K562 (cell line): Measurements from ENCODE around the gene LIAS. TPM values are rescaled to one million over a fixed set of nuclear protein-coding genes. Genes with fewer than 3 reads are reported as not detected.
"Not testable (repeated sequence)": the region's sequence is repeated elsewhere in the genome, so short reads cannot be mapped to it uniquely, and the experiment has no call there.

ENCODE experiments used
- ATAC-seq: fragments of 200-7000 bp; cut with Tn5 transposase; 3 replicates; pipeline ENCODE4 v1.9.1; 2020; ENCODE audit warnings: moderate library complexity
- BruUV-seq: library from RNA; stranded (reverse); fragments of 400-500 nt; replicated peaks from 2 replicates; lab custom pipeline; 2021; lab: Mats Ljungman, UMichigan
- CTCF ChIA-PET: fragments of 300-600 bp; formaldehyde crosslinking; extraction: SDS; loops from one replicate; lab custom pipeline; 2021; ENCODE audit warnings: low intra/inter-chr PET ratio; lab: Yijun Ruan, JAX
- POLR2A ChIA-PET: fragments of 300-600, 350-650 bp; sonication (Branson Sonifier 250); formaldehyde crosslinking; extraction: SDS; loops from one replicate; lab custom pipeline; 2021; ENCODE audit warnings: antibody characterized with exemption, inconsistent platforms; lab: Yijun Ruan, JAX
- DNase-seq, 4 experiments: peaks; one replicate each; pipeline versions ENCODE4 v3.0.0 to v3.0.0-alpha.2; 2011 to 2018; ENCODE audit warnings: low spot score in 3 of 4, mixed read lengths in 3 of 4; ENCODE audit errors: extremely low read depth in 1 of 4
- FAIRE-seq: peaks from 2 replicates; lab custom pipeline; 2011; peaks lifted over from hg19 to GRCh38; lab: Jason Lieb, UNC
- H2AFZ ChIP-seq: 2 replicates; pipeline ENCODE4 v1.6.0; 2011; ENCODE audit warnings: low read depth, low read length, control low read depth, inconsistent platforms
- H3K27ac ChIP-seq: fragments of 200-600 bp; 3 replicates; pipeline ENCODE4 v1.8.0; 2011; ENCODE audit warnings: low read depth, mild to moderate bottlenecking, control low read depth, inconsistent platforms, low read length, moderate library complexity, mixed read lengths; ENCODE audit errors: extremely low read depth
- H3K27me3 ChIP-seq, 2 experiments: fragments of 300-600 bp in 1 of 2; 2 replicates in 1 of 2; 3 replicates in 1 of 2; pipeline versions ENCODE4 v1.6.0 to v1.8.0; 2011; ENCODE audit warnings: inconsistent platforms in 2 of 2, low read length in 2 of 2, mild to moderate bottlenecking in 1 of 2, mixed read lengths in 1 of 2, moderate library complexity in 1 of 2; ENCODE audit not compliant: control insufficient read depth in 2 of 2, insufficient read depth in 2 of 2
- H3K36me3 ChIP-seq: fragments of 300-600 bp; 3 replicates; pipeline ENCODE4 v1.8.0; 2011; ENCODE audit warnings: mild to moderate bottlenecking, low read length, inconsistent platforms; ENCODE audit not compliant: control insufficient read depth, insufficient read depth
- H3K4me1 ChIP-seq, 2 experiments: fragments of 200-600 bp in 1 of 2; replicated peaks in 1 of 2; 2 replicates in 1 of 2; 3 replicates in 1 of 2; pipeline versions ENCODE4 v1.5.1 to v1.8.0; 2011; ENCODE audit warnings: inconsistent platforms in 2 of 2, low read length in 2 of 2, mild to moderate bottlenecking in 1 of 2, mixed read lengths in 1 of 2, moderate library complexity in 1 of 2; ENCODE audit not compliant: control insufficient read depth in 2 of 2, insufficient read depth in 2 of 2
- H3K4me2 ChIP-seq: 2 replicates; pipeline ENCODE4 v1.6.1; 2011; ENCODE audit warnings: low read length, control low read depth, inconsistent platforms, mixed read lengths; ENCODE audit not compliant: insufficient read depth
- H3K4me3 ChIP-seq: fragments of 200-600 bp; sonication (generic), shearing (Covaris generic); 2 replicates; pipeline ENCODE4 v1.5.1; 2016; ENCODE audit warnings: control low read depth, inconsistent platforms
- H3K79me2 ChIP-seq: fragments of 200-600 bp; 3 replicates; pipeline ENCODE4 v1.8.0; 2011; ENCODE audit warnings: low read length, inconsistent platforms; ENCODE audit not compliant: control insufficient read depth, insufficient read depth
- H3K9ac ChIP-seq, 2 experiments: 2 replicates each; pipeline versions ENCODE4 v1.6.0 to v1.6.1; 2011; ENCODE audit warnings: low read depth in 2 of 2, low read length in 2 of 2, control low read depth in 1 of 2, inconsistent platforms in 1 of 2, mild to moderate bottlenecking in 1 of 2, mixed read lengths in 1 of 2; ENCODE audit not compliant: insufficient read depth in 1 of 2
- H3K9me1 ChIP-seq: one replicate; pipeline ENCODE4 v1.6.0; 2011; ENCODE audit warnings: inconsistent platforms, mild to moderate bottlenecking, low read length, moderate library complexity; ENCODE audit not compliant: control insufficient read depth, insufficient read depth
- H3K9me3 ChIP-seq: replicated peaks from 2 replicates; pipeline ENCODE4 v1.5.1; 2011; ENCODE audit warnings: low read depth, low read length, inconsistent platforms; ENCODE audit not compliant: control insufficient read depth, insufficient read depth
- H4K20me1 ChIP-seq: replicated peaks from 2 replicates; pipeline ENCODE4 v1.6.1; 2011; ENCODE audit warnings: low read length, inconsistent platforms, mixed read lengths; ENCODE audit not compliant: control insufficient read depth, insufficient read depth
- HDGF ChIP-seq: fragments of 450-650 bp; IDR thresholded peaks from 2 replicates; pipeline ENCODE4 v1.6.1; 2016
- PREB ChIP-seq: sonication (generic); formaldehyde crosslinking; IDR thresholded peaks from 2 replicates; pipeline ENCODE4 v1.8.1; 2023; ENCODE audit warnings: mild to moderate bottlenecking, missing genetic modification reagents
- ZBTB17 ChIP-seq: fragments of 450-650 bp; formaldehyde crosslinking; IDR thresholded peaks from 2 replicates; pipeline ENCODE4 v1.4.0; 2020; ENCODE audit warnings: mild to moderate bottlenecking
- ZNF121 ChIP-seq: sonication (generic); formaldehyde crosslinking; conservative IDR thresholded peaks from 2 replicates; pipeline ENCODE4 v1.8.0; 2022; ENCODE audit warnings: missing genetic modification reagents
- ZNF274 ChIP-seq: IDR thresholded peaks from 2 replicates; pipeline ENCODE4 v1.6.1; 2011; ENCODE audit warnings: low read depth, mild to moderate bottlenecking, low read length, moderate library complexity, borderline replicate concordance
- WGBS: fragments of 100-300 bp; shearing (Covaris generic); methylation state at CpG from one replicate; pipeline ENCODE4 v1.1.6; 2016; ENCODE audit warnings: low coverage, mixed read lengths; ENCODE audit not compliant: insufficient coverage; ENCODE audit errors: missing lambda C conversion rate; 5-methylcytosine and 5-hydroxymethylcytosine counted together
- in situ Hi-C: fragments of 300-500 bp; cut with MboI; formaldehyde crosslinking; loops from 4 replicates; pipeline ENCODE4 v1.15.0; 2018; ENCODE audit warnings: inconsistent platforms, mixed read lengths
- intact Hi-C: fragments of 100-400 bp; cut with micrococcal nuclease; formaldehyde crosslinking; loops from 2 replicates; pipeline ENCODE4 v1.14.2; 2022
- polyA plus RNA-seq, 8 experiments: library from polyadenylated mRNA; depleted of rRNA in 4 of 8; stranded (reverse) in 5 of 8; unstranded in 3 of 8; fragments of >200 nt; fragmentation: Nextera tagmentation in 2 of 8; fragmentation: Illumina TruSeq in 1 of 8; extraction: Ambion mirVana in 2 of 8; extraction: Trizol in 1 of 8; gene quantifications; 2 replicates each; pipeline versions ENCODE4 v1.2.1 to v1.2.3, GENCODE V29; 2011 to 2014; ENCODE audit warnings: inconsistent platforms in 1 of 8, missing spikeins in 1 of 8
- total RNA-seq, 7 experiments: library from RNA; depleted of rRNA in 6 of 7; stranded (reverse); fragments of >200 nt in 6 of 7; fragmentation: Illumina TruSeq in 2 of 7; extraction: Trizol in 2 of 7; gene quantifications; 2 replicates each; pipeline versions ENCODE4 v1.2.1 to v1.2.3, GENCODE V29; 2011 to 2021; ENCODE audit warnings: low replicate concordance in 1 of 7

The LIAS gene
- total and polyA plus RNA-seq, 9 of the 15 experiments (the other 6 are each of a cell fraction or from before 2014, with no cell fraction given), result 21.9 to 57.1 (median 42.1) TPM

DNA sequence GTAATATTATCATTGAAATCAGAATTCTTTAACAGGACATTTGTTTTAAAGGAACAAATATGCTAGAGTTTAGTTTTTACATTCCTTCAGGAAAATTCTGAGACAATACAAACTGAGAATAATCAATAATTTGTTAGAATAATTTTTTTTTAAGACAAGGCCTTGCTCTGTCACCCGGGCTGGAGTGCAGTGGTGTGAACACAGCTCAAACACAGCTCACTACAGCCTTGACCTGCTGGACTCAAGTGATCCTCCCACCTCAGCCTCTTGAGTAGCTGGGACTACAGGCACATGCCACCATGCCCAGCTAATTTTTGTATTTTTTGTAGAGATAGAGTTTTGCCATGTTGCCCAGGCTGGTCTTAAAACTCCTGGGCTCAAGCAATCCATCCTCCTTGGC, 33.6 kb upstream of the LIAS start:
- H3K79me2 ChIP-seq, ATAC-seq, DNase-seq, H4K20me1 ChIP-seq, H3K9me1 ChIP-seq, H3K27me3 ChIP-seq, H3K9ac ChIP-seq, H3K4me3 ChIP-seq, in situ Hi-C loops, H3K36me3 ChIP-seq, H3K27ac ChIP-seq, FAIRE-seq, intact Hi-C loops, CTCF ChIA-PET, H2AFZ ChIP-seq, H3K4me2 ChIP-seq, BruUV-seq, H3K9me3 ChIP-seq: not testable (repeated sequence)
- H3K4me1 ChIP-seq, result peaks cover 0 to 14% of the 10 kb centered on the region in 2 experiments; a peak in 3 of 5 replicates
- 64% methylated on average over 1 of the region's 1 CpG for WGBS
- POLR2A ChIA-PET, result interaction anchor here (0.6 to 2.3 kb wide), 3 partner anchors 10 to 532 kb away, joined by 3 to 9 read pairs (median 3); no protein-coding TSS in a partner anchor

DNA sequence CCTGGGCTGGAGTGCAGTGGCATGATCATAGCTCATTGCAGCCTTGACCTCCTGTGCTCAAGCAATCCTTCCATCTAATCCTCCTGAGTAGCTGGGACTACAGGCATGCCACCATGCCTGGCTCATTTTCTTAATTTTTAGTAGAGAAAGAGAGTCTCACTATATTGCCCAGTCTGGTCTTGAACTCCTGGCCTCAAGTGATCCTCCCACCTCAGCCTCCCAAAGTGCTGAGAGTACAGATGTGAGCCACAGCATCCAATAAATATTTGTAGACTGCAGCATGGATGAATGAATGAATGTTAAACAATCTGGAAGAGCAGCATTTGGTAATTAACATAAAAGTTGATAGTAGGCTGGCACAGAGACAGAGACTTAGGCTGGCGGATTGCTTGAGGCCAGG, 32.1 kb upstream of the LIAS start:
- H3K9ac ChIP-seq, result no peak overlapping the region
- H2AFZ ChIP-seq, result no peak overlapping the region
- no peak overlapping the region for H3K4me3 ChIP-seq
- FAIRE-seq (no peak), DNase-seq (no peak)
- TF ChIP-seq ZBTB17 (no peak), ZNF274 (no peak), PREB (CRISPR knock-in tag) (no peak), HDGF (no peak), ZNF121 (CRISPR knock-in tag) (peak; percentile 54; the same call in 1 of the 2 replicates)
- TF ChIP-seq, all 486 proteins: peak for 1
- ChIA-PET POLR2A (interaction anchor here (0.6 kb wide), 2 partner anchors 974 to 1117 kb away, joined by 3 to 4 read pairs; no protein-coding TSS in a partner anchor), CTCF (no interaction called here)
- ATAC-seq, result no peak
- Histone ChIP-seq H3K36me3 (no peaks in the 10 kb centered on the region), H3K27me3 (no peaks in the 10 kb centered on the region), H3K4me2 (no peak overlapping the region), H3K4me1 (peaks cover 0 to 14% of the 10 kb centered on the region in 2 experiments; a peak in 3 of 5 replicates), H3K79me2 (no peaks in the 10 kb centered on the region), H4K20me1 (no peaks in the 10 kb centered on the region), H3K9me1 (no peaks in the 10 kb centered on the region), H3K9me3 (no peaks in the 10 kb centered on the region), H3K27ac (no peak overlapping the region)
- in situ Hi-C loops, result no loop called here
- no TSS peak for BruUV-seq
- intact Hi-C loops, result no loop called here
- 100% methylated on average over 1 of the region's 1 CpG for WGBS
